GM19324 (cell line): ENCODE data around the gene FEN1.

ENCODE experiments used
- ATAC-seq: cut with Tn5 transposase; IDR thresholded peaks from one replicate; pipeline ENCODE4 v1.9.1; 2021; ENCODE audit warnings: mild to moderate bottlenecking, moderate library complexity; ENCODE audit not compliant: unreplicated experiment, low FRiP score

Gene FEN1

DNA sequence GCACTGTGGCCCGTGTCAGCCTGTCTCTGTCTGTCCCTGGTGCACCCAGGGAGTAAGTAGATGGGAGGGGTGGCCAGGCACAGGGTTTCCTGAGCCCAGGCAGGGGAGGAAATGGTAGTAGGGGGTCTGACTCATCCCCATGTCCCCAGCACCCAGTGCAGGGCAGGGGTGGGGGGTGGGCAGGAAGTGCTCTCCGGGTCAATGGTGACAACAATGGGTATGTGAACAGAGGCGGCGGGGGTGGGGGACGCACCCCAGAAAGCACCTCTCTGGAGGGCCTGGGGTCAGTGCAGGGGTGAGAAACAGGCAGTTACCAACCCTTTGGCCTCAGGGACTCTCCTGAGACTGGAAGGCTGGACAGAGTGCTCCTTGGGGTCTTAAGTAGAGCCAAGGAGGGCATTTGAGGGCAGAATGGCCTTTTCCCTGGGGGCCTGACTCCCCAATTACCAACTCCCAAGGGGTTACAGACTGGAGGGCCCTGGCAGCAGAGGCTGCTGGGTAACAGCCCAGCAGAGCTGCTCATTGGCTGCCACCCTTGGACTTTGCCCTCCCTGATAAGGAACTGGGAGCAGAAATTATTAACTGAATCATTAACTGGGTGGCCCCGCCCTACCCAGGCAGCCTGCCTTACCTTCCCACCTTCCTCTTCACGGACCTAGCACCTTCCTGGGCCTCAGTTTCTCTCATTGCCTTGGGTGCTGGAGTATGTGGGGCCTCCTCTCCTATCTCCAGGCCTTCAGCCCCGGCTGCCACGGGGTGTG, 36.1 kb upstream of the FEN1 start:
- no peak for ATAC-seq

DNA sequence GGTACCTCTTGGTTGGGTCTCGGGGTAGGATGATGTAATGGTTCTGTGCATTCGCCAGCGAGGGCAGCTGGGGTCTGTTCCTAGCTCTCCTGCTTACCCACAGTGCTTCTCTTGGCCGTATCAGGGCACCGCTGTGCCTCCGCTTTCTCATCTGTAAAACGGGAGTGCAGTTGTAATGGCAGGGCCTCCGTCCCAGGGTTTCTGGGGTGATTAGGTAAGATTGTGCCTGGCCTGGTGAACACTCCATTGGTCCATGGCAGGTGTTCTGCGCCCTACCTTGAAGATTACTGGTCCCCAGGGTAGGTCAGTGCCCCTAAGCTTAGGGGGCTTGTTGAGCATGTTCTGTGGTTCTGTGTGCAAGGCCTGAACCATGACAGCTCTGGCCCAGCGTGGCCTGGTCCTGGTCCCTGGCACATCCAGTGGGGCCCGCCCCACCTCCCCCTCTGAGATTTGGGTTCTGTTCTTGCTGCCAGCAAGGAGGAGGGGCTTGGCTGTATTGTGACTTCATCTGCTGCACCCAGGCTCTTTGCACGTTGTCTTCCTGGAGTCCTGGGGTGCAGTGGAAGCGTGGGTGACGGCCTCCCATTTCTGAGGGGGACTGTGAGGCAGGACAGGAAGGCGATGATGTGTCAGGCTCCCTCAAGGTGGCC, 35.4 kb upstream of the FEN1 start:
- ATAC-seq: no peak

DNA sequence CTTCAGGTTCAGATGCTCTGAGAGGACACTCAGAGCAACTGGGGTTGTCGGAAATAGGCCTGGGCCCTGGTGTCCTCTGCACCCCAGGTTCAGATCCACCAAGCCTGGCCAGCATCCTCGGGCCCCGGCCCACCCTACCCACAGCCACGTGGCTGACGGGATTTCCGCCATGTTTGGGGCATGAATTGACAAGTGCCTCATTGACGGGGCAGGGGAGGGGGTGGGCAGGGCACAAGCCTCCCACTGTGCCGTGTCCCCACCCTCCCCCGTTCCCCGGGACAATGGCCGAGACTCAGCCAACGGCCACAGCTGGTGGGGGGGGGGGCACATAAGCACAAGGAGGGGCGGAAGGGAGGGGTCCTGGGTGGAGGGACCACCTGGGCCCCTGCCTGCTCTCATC, 31.8 kb upstream of the FEN1 start:
- no peak for ATAC-seq

DNA sequence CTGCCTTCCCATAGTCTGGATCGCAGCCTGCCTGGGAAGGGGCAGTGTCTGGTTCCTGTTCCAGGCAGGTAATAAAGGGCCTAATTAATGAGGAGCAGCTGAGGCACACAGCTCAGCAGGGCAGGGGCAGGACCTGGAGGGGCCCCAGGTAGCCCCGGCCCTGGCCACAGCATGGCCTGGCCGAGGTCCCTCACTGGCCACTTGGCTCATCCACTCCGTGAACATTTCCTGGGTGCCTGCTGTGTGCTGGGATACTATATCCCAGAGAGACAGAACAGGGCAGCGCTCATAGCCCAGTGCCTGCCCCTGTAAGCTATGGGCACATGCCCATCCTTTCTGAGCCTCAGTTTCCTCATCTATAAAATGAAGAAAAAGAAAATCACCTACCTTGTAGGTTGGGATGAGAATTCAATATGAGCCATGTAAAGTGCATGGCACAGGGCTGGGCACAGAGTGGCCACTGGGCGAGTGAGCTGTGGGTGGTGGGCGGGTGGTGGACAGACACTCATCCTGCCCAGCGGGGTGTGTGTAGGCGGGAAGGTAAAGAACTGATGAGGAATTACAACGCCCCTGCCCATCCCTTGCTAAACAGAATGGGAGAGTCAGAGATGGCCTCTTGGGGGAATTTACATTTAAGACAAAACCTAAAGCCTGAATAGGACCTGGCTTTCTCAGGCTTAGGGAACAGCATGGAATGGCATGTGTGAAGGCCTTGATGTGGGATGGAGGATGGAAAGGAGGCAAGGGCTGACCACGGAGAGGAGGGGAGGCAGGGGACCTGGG, 31.1 kb upstream of the FEN1 start:
- ATAC-seq: no peak

DNA sequence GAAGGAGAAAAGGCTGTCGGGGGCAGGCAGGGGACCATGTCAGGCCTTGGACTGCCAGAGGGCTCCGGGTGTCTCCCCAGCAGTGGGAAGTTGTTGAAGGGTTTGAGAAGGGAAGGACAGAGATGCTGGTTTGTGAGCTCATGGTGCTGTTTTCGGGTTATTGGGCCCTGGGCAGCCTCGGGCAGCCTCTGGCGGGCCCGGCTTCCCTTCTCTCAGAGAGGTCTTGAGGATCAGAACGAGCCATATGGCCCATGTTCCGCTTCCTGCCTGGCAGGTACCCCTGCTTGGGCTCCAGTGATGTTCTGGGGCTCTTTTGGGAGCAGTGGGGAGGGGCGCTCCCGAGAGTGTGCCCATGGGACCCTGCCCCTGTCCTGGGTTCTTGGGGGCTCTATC, 30.5 kb upstream of the FEN1 start:
- ATAC-seq: no peak

DNA sequence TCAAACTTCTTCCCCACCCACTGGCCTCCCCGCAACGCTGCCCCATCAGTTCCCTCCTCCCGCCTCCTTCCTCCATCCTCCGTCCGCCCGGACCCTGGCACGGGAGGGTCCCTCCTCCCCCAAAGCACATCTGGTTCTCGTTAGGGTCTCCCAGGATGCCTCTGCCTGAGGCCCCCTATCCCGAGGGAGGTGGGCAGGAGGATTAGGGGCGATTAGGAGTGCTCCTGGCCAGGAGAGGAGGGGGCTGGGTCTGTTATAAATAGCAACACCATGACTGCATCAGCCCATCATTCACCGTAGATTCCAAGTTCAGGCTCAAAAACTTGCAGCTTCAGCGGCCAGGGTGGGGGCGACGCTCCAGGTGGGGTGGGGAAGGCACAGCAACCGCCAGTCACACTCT, 29.9 kb upstream of the FEN1 start:
- no peak for ATAC-seq

DNA sequence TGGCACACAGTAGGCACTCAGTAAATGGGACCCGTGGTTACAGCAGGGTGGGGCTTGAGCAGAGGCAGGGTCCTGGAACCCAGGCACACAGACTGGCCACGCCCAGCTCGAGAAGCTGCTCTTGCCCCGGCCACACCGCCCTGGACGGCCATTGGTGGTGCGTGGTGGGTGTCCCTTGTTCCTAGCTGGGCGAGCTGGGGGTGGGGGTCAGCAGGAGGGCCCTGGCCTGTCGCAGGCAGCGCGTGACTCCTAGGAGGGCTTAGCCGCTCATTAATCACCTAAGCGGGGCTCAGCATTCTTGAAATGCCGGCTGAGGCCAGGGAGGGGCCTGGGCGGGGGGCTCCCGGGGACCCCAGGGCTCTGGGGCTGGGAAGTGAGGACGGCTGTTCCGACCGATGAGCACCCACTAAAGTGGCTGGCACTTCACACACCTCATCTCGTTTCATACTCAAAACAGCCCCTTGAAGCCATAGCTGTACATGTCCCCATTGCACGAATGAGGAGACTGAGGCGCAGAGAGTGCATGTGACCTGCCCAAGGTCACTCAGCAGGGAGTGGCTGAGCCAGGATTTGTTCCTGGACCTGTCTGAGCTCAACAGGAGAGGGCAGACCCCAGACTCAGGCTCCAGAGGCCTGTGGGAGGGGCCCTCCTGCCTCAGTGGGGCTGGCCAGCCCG, 28.6 kb upstream of the FEN1 start:
- no peak for ATAC-seq

DNA sequence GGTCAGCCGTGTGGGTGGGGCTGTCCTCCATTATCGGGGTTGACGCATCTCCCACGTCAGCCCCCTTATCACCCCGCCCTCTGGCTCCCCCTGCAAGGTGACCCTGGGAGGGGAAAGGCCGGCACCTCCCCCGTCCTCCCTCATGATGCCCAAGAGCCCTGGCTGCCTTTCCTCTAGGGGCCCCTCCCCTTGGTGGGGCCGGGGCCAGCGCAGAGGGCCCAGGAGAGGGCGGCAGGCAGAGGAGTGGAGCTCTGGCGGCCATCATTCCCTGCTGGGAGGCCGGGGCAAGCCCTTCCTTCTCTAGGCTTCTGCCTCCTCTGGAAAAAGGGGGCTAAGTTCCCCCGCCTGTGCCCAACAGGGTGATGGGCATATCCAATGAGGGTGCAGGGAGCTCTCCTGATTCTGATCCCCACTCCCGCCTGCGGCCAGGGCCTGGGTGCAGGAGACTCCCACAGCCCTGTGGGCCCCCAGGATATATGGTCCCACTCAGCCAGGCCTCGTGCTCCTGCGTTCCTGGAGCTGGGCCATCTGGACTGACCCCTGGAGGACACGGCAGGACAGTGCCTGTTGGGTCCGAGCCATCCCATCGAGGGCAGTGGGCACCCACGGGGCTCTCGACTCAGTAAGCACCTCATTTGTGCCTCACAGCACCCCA, 28.0 kb upstream of the FEN1 start:
- ATAC-seq: no peak

DNA sequence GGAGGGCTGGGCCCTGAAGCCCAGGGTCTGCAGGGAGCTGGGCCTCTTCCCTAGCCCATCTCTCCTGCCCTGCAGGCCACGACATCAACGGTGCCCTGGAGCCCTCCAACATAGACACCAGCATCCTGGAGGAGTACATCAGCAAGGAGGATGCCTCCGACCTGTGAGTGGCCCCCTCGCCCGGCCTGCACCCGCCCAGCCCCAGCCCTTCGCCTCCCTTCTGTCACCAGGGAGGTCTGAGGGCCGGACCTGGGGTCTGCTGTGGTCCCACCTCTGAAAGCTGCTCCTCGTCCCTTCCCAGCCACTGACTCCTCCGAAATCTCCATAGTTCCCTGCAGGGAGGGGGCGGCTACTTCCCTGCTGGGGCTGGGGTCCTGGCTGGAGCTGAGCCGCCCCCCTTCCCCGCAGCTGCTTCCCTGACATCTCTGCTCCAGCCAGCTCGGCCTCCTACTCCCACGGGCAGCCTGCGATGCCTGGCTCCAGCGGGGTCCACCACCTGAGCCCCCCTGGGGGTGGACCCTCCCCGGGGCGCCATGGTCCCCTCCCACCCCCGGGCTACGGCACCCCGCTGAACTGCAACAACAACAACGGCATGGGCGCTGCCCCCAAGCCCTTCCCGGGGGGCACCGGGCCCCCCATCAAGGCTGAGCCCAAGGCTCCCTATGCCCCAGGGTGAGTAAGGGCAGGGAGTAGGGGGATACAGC, 27.0 kb upstream of the FEN1 start:
- ATAC-seq: no peak

DNA sequence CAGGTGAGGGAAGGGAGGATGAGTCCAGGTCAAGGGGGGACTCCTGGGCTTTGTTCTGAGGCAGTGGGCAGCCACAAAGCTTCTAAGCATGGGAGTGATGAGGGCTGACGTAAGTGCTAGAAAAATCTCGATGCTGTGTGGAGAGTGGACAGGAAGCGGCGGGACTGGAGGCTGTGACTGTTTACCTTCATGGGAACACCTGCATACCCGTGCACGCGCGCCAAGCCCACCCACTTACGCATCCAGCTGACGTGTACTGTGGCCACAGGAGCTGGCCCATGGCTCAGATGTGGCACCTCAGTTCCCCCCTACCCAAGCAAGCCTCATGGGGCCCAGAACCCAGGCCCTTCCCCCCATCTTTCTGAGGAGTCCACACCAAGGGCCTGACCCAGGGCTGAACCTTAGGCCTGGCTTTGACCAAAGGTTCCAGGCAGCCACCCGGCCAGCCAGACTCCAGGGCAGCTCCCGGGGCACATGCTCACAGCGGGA, 26.3 kb upstream of the FEN1 start:
- no peak for ATAC-seq

DNA sequence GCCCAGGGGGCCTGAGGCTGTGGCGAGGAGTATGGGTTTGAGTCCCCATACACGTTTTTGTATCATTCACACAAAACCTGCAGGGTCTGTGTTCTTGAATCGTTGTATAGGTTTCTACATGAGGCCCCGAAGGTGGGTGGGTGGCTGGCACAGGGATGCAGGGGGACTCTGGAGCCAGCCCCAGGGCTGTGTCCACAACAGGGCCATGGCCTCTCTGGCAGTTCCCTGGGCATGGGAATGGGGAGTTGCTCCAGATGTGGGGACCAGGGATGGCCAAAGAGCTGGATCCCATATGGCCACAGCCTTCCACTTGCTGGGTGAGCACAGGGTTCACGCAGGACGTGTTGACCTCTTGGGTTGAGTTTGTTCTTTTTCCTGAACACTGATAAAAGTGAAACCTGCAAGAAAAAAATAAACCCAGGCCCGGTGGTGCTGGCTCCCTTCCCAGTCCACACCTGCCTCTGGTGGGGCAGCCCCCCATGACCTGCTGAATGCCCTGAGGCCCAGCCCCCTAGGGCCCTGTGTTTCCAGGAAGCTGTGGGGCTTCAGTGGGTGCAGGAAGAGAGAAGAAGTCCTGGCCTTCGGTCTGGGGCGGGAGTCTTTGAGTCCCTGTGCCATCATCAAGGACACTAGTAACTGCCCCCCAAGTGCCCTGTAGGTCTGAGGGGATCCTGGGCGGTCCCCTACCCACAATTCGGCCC, 24.2 kb upstream of the FEN1 start:
- no peak for ATAC-seq

DNA sequence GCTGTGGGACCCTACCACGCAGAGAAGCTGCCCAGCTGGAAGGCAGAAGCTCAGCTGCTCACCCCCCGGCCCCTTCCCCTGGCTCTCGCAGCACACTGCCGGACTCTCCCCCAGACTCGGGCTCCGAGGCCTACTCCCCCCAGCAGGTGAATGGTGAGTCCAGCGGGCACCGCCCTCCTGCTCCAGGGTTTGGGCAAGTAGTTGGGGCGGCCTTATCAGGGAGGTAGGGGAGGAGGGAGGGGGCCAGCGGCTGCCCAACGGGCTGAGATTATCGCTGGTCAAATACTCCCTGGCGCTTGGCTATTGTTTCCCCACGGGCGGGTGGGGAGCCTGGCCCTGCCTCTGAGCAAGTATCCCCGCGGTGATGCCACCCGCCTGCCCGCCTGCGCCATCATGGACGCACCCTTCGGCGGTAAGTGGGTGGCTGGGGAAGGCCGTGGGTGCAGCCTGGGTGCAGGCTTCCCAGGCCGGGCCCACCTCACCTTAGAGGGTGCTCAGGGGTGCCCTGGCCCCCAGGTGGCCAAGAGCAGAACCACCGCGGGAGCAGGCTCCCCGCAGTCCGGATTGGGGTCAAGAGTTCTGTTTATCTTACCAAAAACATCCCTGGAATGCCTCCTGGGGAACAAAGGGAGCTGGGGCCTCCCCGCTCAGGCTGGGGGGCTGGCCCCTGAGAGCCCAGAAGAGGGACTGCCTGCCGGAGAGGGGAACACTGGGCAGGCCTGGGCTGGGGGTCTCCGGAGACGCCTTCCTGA, 23.4 kb upstream of the FEN1 start:
- no peak for ATAC-seq

DNA sequence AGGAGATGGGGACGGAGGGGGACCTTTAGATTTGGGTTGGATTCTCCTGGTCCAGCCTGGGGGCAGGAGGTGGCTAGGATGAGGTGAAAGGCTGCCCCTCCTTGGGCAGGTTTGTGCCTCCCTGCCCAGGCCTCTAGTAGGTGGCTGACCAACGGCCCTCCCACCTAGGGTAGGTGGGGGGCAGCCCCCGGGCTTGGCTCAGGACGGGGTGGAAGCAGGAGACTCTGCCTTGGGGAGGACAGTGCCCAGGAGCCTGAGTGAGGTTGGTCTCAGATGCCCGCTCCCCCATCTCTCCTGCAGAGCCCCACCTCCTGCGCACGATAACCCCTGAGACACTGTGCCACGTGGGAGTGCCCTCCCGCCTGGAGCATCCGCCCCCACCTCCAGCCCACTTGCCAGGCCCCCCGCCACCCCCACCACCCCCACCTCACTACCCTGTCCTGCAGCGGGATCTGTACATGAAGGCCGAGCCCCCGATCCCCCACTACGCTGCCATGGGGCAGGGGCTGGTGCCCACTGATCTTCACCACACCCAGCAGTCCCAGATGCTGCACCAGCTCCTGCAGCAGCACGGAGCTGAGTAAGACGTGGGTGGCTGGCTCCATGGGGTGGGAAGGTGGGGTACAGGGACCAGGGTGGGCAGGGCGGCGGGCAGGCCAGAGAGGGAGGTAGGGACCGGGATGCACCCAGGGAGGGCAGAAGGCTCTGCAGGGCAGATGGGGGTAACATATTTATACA, 22.6 kb upstream of the FEN1 start:
- ATAC-seq: no peak

DNA sequence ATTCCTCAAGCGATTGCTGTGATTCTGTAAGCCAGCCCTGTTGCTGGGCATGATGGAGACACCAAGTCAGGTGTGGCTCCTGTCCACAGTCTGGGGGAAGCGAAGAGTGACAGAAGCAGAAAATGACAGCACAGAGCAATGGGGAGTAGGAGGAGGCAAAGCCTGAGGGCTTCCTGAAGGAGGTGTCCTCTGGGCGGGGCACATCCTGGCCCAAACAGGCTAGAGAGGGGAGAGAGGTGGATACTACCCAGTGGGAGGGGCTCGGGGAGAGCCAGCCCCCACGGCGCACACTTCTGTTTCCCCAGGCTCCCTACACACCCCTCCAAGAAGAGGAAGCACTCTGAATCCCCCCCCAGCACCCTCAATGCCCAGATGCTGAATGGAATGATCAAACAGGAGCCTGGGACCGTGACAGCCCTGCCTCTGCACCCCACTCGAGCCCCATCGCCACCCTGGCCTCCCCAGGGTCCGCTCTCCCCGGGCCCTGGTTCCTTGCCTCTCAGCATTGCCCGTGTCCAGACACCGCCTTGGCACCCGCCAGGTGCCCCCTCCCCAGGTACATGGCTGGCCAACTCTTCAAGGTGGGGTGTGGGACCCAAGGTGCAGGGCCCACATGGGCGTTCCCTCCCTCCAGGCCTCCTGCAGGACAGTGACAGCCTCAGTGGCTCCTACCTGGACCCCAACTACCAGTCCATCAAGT, 21.4 kb upstream of the FEN1 start:
- no peak for ATAC-seq

DNA sequence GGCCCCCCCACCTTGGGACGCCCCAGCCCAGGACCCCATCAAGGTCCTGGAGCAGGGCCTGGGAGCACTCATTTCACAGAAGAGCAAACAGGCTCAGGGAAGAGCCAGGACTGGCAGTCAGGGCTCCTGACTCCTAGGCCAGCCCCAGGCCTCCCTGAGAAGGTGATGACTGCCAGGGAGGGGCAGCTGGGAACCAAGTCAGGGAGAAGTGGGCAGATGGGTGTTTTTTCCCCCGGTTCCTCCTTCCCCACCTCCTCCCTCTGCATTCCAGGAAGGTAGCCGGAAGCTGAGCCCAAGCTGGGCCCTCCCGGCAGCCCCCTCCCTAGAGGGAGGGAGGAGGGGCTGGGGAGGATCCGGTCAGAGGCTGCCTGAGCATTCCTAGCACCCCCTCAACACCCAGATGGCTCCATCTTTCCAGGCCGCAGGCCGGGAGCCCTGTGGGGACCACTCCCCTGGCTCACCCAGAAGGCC, 20.7 kb upstream of the FEN1 start:
- no peak for ATAC-seq

DNA sequence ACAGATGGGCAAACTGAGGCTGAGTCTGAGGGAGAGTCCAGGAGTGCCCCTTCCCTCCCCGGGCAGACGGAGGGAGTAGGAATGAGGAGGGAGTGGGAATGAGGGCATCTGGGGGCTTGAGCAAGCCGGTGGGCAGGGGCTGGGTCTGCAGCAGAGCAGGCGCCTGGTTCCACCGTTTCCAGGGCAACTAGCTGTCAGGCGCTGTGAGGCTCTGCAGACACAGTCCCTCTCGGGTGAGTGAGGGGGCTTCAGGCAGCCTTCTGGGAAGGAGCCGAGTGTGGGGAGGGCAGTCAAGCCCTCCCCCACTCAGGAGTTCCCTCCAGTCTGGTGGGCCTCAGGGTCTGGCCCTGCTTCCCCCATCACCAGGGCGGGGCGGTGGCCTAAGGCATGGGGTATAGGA, 19.4 kb upstream of the FEN1 start:
- ATAC-seq: no peak

DNA sequence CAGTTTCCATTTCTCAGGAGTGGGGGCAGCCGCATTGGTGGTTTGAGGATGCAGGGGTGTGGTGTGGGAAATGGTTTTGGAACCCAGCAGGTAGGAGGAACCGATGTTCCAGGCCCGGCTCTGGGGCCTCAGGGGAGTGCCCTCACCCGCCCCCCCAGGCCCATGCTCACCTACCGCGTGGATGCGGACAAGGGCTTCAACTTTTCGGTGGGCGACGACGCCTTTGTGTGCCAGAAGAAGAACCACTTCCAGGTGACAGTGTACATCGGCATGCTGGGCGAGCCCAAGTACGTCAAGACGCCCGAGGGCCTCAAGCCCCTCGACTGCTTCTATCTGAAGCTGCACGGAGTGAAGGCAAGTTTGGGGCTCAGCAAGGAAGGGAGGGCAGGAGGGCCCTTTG, 18.9 kb upstream of the FEN1 start:
- no peak for ATAC-seq
